Calu3 (cell line): ENCODE results near the gene TTC4. TPM values are rescaled to one million over a fixed set of nuclear protein-coding genes. Genes with fewer than 3 reads are reported as not detected.

ENCODE experiments used
- BruUV-seq: library from RNA; stranded (reverse); fragments of 400-500 nt; replicated peaks from 2 replicates; lab custom pipeline; 2021; lab: Mats Ljungman, UMichigan
- CTCF ChIA-PET: fragments of 300-600 bp; sonication (Branson Sonifier 250); formaldehyde crosslinking; loops from one replicate; lab custom pipeline; 2022; ENCODE audit warnings: antibody characterized with exemption; lab: Charles Lee
- DNase-seq: peaks from one replicate; pipeline ENCODE4 v3.0.0; 2022
- H3K27ac Mint-ChIP-seq: one replicate; pipeline ENCODE4 v1.8.0; 2022; ENCODE audit warnings: mixed read lengths; ENCODE audit not compliant: unreplicated experiment
- H3K27me3 Mint-ChIP-seq: one replicate; pipeline ENCODE4 v1.8.0; 2022; ENCODE audit warnings: mixed read lengths; ENCODE audit not compliant: unreplicated experiment
- H3K36me3 Mint-ChIP-seq: one replicate; pipeline ENCODE4 v1.8.0; 2022; ENCODE audit warnings: mild to moderate bottlenecking, moderate library complexity, mixed read lengths; ENCODE audit not compliant: insufficient read depth, unreplicated experiment
- H3K4me1 Mint-ChIP-seq: one replicate; pipeline ENCODE4 v1.8.0; 2022; ENCODE audit warnings: mild to moderate bottlenecking, low read depth, mixed read lengths; ENCODE audit not compliant: unreplicated experiment
- H3K4me3 Mint-ChIP-seq: one replicate; pipeline ENCODE4 v1.8.0; 2022; ENCODE audit warnings: mild to moderate bottlenecking, low read depth, moderate library complexity, mixed read lengths; ENCODE audit not compliant: unreplicated experiment
- H3K9me3 Mint-ChIP-seq: one replicate; pipeline ENCODE4 v1.8.0; 2022; ENCODE audit warnings: low read depth, mixed read lengths; ENCODE audit not compliant: unreplicated experiment
- intact Hi-C: fragments of 100-400 bp; cut with micrococcal nuclease; formaldehyde crosslinking; loops from one replicate; pipeline ENCODE4 v1.10.0; 2022; ENCODE audit not compliant: unreplicated experiment
- total RNA-seq: library from RNA; stranded (reverse); gene quantifications from 2 replicates; pipeline ENCODE4 v1.2.3, GENCODE V29; 2022
- TF ChIP-seq, protein P1 (sequence below): fragments of 200-600 bp; IDR thresholded peaks from one replicate; pipeline ENCODE4 v1.8.0; 2022; ENCODE audit warnings: antibody characterized with exemption; ENCODE audit not compliant: unreplicated experiment

TTC4 gene
- total RNA-seq, 1 experiment from 2014 or later, result 22.9 TPM

DNA sequence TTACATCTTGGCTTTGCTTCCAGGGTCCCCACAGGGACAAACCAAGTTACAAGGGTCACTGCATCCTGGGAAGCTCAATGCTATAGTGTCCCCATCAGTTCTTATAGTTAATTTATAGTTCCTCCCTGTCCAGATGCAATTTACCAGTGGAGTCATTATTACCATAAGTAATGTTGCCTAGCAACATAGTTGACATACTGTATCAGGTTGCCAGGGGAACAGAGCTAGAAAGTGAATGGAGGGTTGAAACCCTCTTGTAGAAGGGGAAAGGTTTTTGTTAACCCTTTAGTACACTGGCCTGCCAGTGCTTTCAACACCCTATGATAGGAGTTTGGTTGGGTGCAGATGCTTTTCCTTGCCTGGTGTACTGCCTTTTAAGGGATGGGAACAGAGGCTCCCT is 34.3 kb upstream of the TTC4 start:
- TF ChIP-seq, protein P1, sequence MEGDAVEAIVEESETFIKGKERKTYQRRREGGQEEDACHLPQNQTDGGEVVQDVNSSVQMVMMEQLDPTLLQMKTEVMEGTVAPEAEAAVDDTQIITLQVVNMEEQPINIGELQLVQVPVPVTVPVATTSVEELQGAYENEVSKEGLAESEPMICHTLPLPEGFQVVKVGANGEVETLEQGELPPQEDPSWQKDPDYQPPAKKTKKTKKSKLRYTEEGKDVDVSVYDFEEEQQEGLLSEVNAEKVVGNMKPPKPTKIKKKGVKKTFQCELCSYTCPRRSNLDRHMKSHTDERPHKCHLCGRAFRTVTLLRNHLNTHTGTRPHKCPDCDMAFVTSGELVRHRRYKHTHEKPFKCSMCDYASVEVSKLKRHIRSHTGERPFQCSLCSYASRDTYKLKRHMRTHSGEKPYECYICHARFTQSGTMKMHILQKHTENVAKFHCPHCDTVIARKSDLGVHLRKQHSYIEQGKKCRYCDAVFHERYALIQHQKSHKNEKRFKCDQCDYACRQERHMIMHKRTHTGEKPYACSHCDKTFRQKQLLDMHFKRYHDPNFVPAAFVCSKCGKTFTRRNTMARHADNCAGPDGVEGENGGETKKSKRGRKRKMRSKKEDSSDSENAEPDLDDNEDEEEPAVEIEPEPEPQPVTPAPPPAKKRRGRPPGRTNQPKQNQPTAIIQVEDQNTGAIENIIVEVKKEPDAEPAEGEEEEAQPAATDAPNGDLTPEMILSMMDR, result no peak
- CTCF ChIA-PET, result interaction anchor here (0.6 kb wide), 1 partner anchor 133 kb away, joined by 3 read pairs; no protein-coding TSS in a partner anchor
- no peaks in the 10 kb centered on the region for H3K9me3 Mint-ChIP-seq
- no peak overlapping the region for H3K27ac Mint-ChIP-seq
- no peaks in the 10 kb centered on the region for H3K36me3 Mint-ChIP-seq
- intact Hi-C loops, result no loop called here
- no peak for DNase-seq
- H3K4me3 Mint-ChIP-seq, result no peak overlapping the region
- peaks cover 55% of the 10 kb centered on the region for H3K27me3 Mint-ChIP-seq
- BruUV-seq, result no TSS peak
- no peaks in the 10 kb centered on the region for H3K4me1 Mint-ChIP-seq

- no peak for DNase-seq
- Mint-ChIP-seq H3K9me3 (no peaks in the 10 kb centered on the region), H3K36me3 (no peaks in the 10 kb centered on the region), H3K27me3 (peaks cover 41% of the 10 kb centered on the region), H3K4me3 (no peak overlapping the region), H3K27ac (no peak overlapping the region), H3K4me1 (no peaks in the 10 kb centered on the region)
- TF ChIP-seq, protein P1, result no peak
- intact Hi-C loops, result no loop called here
- BruUV-seq, result no TSS peak
- CTCF ChIA-PET, result no interaction called here
Measured at GRCh38 chr1:54683453-54683852, 32.2 kb upstream of the TTC4 start.

DNA sequence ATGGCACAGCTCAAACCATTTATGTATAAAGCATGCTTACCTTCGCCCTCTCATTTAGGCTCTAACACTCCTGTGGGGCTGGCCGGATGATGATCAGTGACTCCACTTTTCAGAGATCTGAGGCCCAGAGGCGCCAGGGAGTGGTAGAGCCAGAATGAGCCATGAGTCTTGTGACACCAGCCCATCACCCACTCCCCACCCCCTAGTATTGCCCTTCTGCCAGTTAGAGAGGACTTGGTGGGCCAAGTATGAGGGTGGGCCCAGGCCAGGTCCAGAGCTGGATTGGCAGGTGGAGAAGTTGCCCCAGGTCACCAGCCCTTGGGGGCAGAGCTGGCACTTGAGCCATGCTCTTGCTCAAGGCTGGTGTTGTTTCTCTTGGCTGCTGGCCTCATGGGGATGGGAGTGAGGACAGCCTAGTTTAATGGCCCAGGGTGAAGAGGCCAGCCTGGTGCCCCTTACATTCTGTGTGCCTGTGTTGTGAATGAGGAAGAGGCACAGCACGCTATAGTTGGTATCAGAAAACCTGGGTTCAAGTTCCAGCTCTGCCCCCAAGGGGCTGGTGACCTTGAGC is 30.2 kb upstream of the TTC4 start:
- H3K9me3 Mint-ChIP-seq, result no peaks in the 10 kb centered on the region
- H3K4me3 Mint-ChIP-seq, result no peak overlapping the region
- no peaks in the 10 kb centered on the region for H3K4me1 Mint-ChIP-seq
- no peaks in the 10 kb centered on the region for H3K36me3 Mint-ChIP-seq
- H3K27me3 Mint-ChIP-seq, result peaks cover 33% of the 10 kb centered on the region
- no peak overlapping the region for H3K27ac Mint-ChIP-seq
- intact Hi-C loops, result no loop called here
- no peak for DNase-seq
- CTCF ChIA-PET, result interaction anchor here (0.5 kb wide), 1 partner anchor 47 kb away, joined by 8 read pairs; no protein-coding TSS in a partner anchor
- TF ChIP-seq, protein P1, result no peak
- BruUV-seq, result no TSS peak

- CTCF ChIA-PET, result no interaction called here
- no peak overlapping the region for H3K4me3 Mint-ChIP-seq
- no TSS peak for BruUV-seq
- H3K36me3 Mint-ChIP-seq, result no peaks in the 10 kb centered on the region
- TF ChIP-seq, protein P1, result no peak
- H3K27ac Mint-ChIP-seq, result no peak overlapping the region
- H3K9me3 Mint-ChIP-seq, result no peaks in the 10 kb centered on the region
- DNase-seq, result no peak
- no peaks in the 10 kb centered on the region for H3K4me1 Mint-ChIP-seq
- peaks cover 29% of the 10 kb centered on the region for H3K27me3 Mint-ChIP-seq
- intact Hi-C loops, result no loop called here
Measured at GRCh38 chr1:54686155-54686554, 29.5 kb upstream of the TTC4 start.
